WTC11 (cell line): Measurements from ENCODE around the gene AUP1. TPM values are rescaled to one million over a fixed set of nuclear protein-coding genes. Genes with fewer than 3 reads are reported as not detected.

Source experiments
- ATAC-seq: fragments of 200-7000 bp; cut with Tn5 transposase; 2 replicates; pipeline ENCODE4 v1.10.0; 2021; ENCODE audit warnings: mild to moderate bottlenecking, moderate library complexity
- CTCF ChIA-PET: fragments of 300-600 bp; sonication (Branson Sonifier 250); formaldehyde crosslinking; loops from one replicate; lab custom pipeline; 2021; ENCODE audit warnings: antibody characterized with exemption; lab: Charles Lee
- POLR2A ChIA-PET: fragments of 350-600 bp; sonication (Branson Sonifier 250); formaldehyde crosslinking; loops from one replicate; lab custom pipeline; 2021; ENCODE audit warnings: antibody characterized with exemption; lab: Charles Lee
- DNase-seq: peaks from one replicate; pipeline ENCODE4 v3.0.0; 2021; ENCODE audit warnings: low spot score
- H3K27ac Mint-ChIP-seq: 2 replicates; pipeline ENCODE4 v1.8.0; 2021; ENCODE audit warnings: mixed read lengths
- H3K27me3 Mint-ChIP-seq: 2 replicates; pipeline ENCODE4 v1.8.0; 2021; ENCODE audit warnings: low read depth, mild to moderate bottlenecking, moderate library complexity, mixed read lengths
- H3K36me3 Mint-ChIP-seq: 2 replicates; pipeline ENCODE4 v1.8.0; 2021; ENCODE audit warnings: mixed read lengths
- H3K4me1 Mint-ChIP-seq: 2 replicates; pipeline ENCODE4 v1.8.0; 2022; ENCODE audit warnings: mixed read lengths
- H3K4me3 Mint-ChIP-seq: 2 replicates; pipeline ENCODE4 v1.8.0; 2021; ENCODE audit warnings: mild to moderate bottlenecking, moderate library complexity, mixed read lengths
- H3K9me3 Mint-ChIP-seq: 2 replicates; pipeline ENCODE4 v1.8.0; 2021; ENCODE audit warnings: mixed read lengths
- CBFB ChIP-seq: sonication (generic); formaldehyde crosslinking; IDR thresholded peaks from 2 replicates; pipeline ENCODE4 v1.8.1; 2022; ENCODE audit warnings: mild to moderate bottlenecking, low read depth, missing genetic modification reagents
- CREM ChIP-seq: sonication (generic); formaldehyde crosslinking; IDR thresholded peaks from 2 replicates; pipeline ENCODE4 v1.8.1; 2022; ENCODE audit warnings: mild to moderate bottlenecking, missing genetic modification reagents, moderate library complexity
- ETV6 ChIP-seq: sonication (generic); formaldehyde crosslinking; IDR thresholded peaks from 2 replicates; pipeline ENCODE4 v1.8.1; 2022; ENCODE audit warnings: mild to moderate bottlenecking, missing genetic modification reagents
- FOXK1 ChIP-seq: sonication (generic); formaldehyde crosslinking; IDR thresholded peaks from 2 replicates; pipeline ENCODE4 v1.8.0; 2022; ENCODE audit warnings: mild to moderate bottlenecking, moderate library complexity, missing genetic modification reagents
- FOXP1 ChIP-seq: sonication (generic); formaldehyde crosslinking; IDR thresholded peaks from 2 replicates; pipeline ENCODE4 v1.8.0; 2022; ENCODE audit warnings: missing genetic modification reagents, mild to moderate bottlenecking, moderate library complexity, borderline replicate concordance
- GABPB1 ChIP-seq: sonication (generic); formaldehyde crosslinking; IDR thresholded peaks from 2 replicates; pipeline ENCODE4 v1.8.1; 2023; ENCODE audit warnings: mild to moderate bottlenecking, missing genetic modification reagents
- HMGA2 ChIP-seq: fragments of 250-450 bp; sonication (Bioruptor Pico); IDR thresholded peaks from 2 replicates; pipeline ENCODE4 v1.4.0; 2021; ENCODE audit warnings: mild to moderate bottlenecking, moderate library complexity
- KAT7 ChIP-seq: sonication (generic); formaldehyde crosslinking; IDR thresholded peaks from 2 replicates; pipeline ENCODE4 v1.8.1; 2023; ENCODE audit warnings: missing genetic modification reagents, mild to moderate bottlenecking, borderline replicate concordance
- NFATC4 ChIP-seq: fragments of 250-450 bp; sonication (Bioruptor Pico); IDR thresholded peaks from 2 replicates; pipeline ENCODE4 v1.9.0; 2021; ENCODE audit warnings: mild to moderate bottlenecking
- NFYB ChIP-seq: sonication (generic); formaldehyde crosslinking; conservative IDR thresholded peaks from 2 replicates; pipeline ENCODE4 v1.8.0; 2022; ENCODE audit warnings: low read depth, missing genetic modification reagents
- NR1H2 ChIP-seq: sonication (generic); formaldehyde crosslinking; IDR thresholded peaks from 2 replicates; pipeline ENCODE4 v1.9.0; 2021; ENCODE audit warnings: mild to moderate bottlenecking, moderate library complexity, missing genetic modification reagents
- SMAD3 ChIP-seq: sonication (generic); formaldehyde crosslinking; IDR thresholded peaks from 2 replicates; pipeline ENCODE4 v1.8.0; 2022; ENCODE audit warnings: missing genetic modification reagents, mild to moderate bottlenecking, borderline replicate concordance
- SP1 ChIP-seq: sonication (generic); formaldehyde crosslinking; conservative IDR thresholded peaks from 2 replicates; pipeline ENCODE4 v1.8.1; 2022; ENCODE audit warnings: missing genetic modification reagents
- TEAD1 ChIP-seq: sonication (generic); formaldehyde crosslinking; IDR thresholded peaks from 2 replicates; pipeline ENCODE4 v1.8.0; 2022; ENCODE audit warnings: mild to moderate bottlenecking, missing genetic modification reagents
- ZNF138 ChIP-seq: sonication (generic); formaldehyde crosslinking; conservative IDR thresholded peaks from 2 replicates; pipeline ENCODE4 v1.8.1; 2022; ENCODE audit warnings: mild to moderate bottlenecking, moderate library complexity, missing genetic modification reagents
- ZNF232 ChIP-seq: sonication (generic); formaldehyde crosslinking; IDR thresholded peaks from 2 replicates; pipeline ENCODE4 v1.8.0; 2022; ENCODE audit warnings: mild to moderate bottlenecking, missing genetic modification reagents
- ZNF396 ChIP-seq: fragments of 250-450 bp; sonication (Bioruptor Pico); IDR thresholded peaks from 2 replicates; pipeline ENCODE4 v1.8.0; 2021; ENCODE audit warnings: mild to moderate bottlenecking, moderate library complexity, borderline replicate concordance
- total RNA-seq: library from RNA; stranded (reverse); gene quantifications from 3 replicates; pipeline ENCODE4 v1.2.3, GENCODE V29; 2021
- TF ChIP-seq, protein P1 (sequence below): sonication (generic); formaldehyde crosslinking; IDR thresholded peaks from 2 replicates; pipeline ENCODE4 v1.8.0; 2023; ENCODE audit warnings: mild to moderate bottlenecking, missing genetic modification reagents
- TF ChIP-seq, protein P2 (sequence below): sonication (generic); formaldehyde crosslinking; IDR thresholded peaks from 2 replicates; pipeline ENCODE4 v1.8.1; 2022; ENCODE audit warnings: low read depth, missing genetic modification reagents, borderline replicate concordance
- TF ChIP-seq, protein P3 (sequence below): sonication (generic); formaldehyde crosslinking; IDR thresholded peaks from 2 replicates; pipeline ENCODE4 v1.8.0; 2023; ENCODE audit warnings: missing genetic modification reagents
- TF ChIP-seq, protein P4 (sequence below): sonication (generic); formaldehyde crosslinking; IDR thresholded peaks from 2 replicates; pipeline ENCODE4 v1.8.1; 2023; ENCODE audit warnings: mild to moderate bottlenecking, missing genetic modification reagents, borderline replicate concordance
- TF ChIP-seq, protein P5 (sequence below): sonication (generic); formaldehyde crosslinking; IDR thresholded peaks from 2 replicates; pipeline ENCODE4 v1.8.0; 2022; ENCODE audit warnings: mild to moderate bottlenecking, missing genetic modification reagents
- TF ChIP-seq, protein P6 (sequence below): sonication (generic); formaldehyde crosslinking; IDR thresholded peaks from 2 replicates; pipeline ENCODE4 v1.8.0; 2022; ENCODE audit warnings: mild to moderate bottlenecking, missing genetic modification reagents
- TF ChIP-seq, protein P7 (sequence below): sonication (generic); formaldehyde crosslinking; IDR thresholded peaks from 2 replicates; pipeline ENCODE4 v1.8.1; 2023; ENCODE audit warnings: mild to moderate bottlenecking, missing genetic modification reagents, moderate library complexity

The AUP1 gene
- total RNA-seq, 1 experiment from 2014 or later = 84.9 TPM

DNA sequence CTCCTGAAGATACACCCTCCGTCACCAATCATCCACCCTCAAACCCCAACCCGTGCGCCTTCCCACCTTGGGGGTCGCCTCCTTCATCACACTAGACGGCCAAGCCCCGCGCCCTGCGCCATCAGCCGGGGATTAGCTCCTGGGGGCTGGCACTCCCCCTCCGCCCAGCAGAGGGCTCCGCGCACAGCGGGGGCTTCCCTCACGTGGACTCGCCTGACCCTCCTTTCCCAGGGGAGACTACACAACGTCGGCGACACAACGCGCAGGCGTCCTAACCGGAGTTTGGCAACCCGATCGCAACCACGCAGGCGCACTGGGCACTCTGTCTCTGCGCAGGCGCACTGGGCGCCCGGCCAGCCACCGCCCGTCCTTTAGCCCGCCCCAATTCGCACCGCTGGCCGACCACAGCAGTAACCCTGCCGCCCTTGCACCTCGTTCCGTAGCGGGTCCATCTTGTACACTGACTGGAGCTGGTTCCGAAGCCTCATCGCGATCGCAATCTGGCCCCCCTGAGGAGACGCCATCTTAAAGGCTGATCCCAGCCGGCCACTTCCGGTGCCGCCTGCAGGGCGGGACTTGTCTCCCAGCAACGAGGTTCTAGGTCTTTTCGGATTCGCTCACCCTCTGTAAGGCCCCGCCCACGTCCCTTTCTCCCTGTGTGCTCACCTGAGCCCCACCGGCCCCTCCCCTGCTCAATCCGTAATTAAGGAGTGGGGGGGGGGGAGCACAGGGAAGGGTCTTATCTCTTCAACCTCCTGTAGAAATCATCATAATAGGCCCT, 22.2 kb downstream of the AUP1 start, which contains the start of gene PCGF1:
TSS of gene PCGF1 (minus strand) at position 551 of the 781 bp plus-strand sequence. CDS start at position 524, 27 bp downstream.
- peak; percentile 86 for ATAC-seq
- H3K4me1 Mint-ChIP-seq = peaks cover 29% of the 10 kb centered on the region
- CTCF ChIA-PET = interaction anchor here (1.1 to 3.0 kb wide), 6 partner anchors 8 to 80 kb away, joined by 3 to 13 read pairs (median 6); partner anchors contain the start of genes CCDC142, HTRA2 and TTC31
- DNase-seq = peak; percentile 99
- POLR2A ChIA-PET = interaction anchor here (0.6 to 1.1 kb wide), 4 partner anchors 9 to 49 kb away, joined by 3 to 8 read pairs (median 3); partner anchors contain the start of genes LOXL3 and WBP1
- peak within 1 kb of the TSS; percentile 100 for H3K27ac Mint-ChIP-seq
- peak within 1 kb of the TSS; percentile 99 for H3K4me3 Mint-ChIP-seq
- peaks cover 92% of the 10 kb centered on the region for H3K27me3 Mint-ChIP-seq
- H3K36me3 Mint-ChIP-seq = peaks cover 22% of the 10 kb centered on the region
- no peaks in the 10 kb centered on the region for H3K9me3 Mint-ChIP-seq
- TF ChIP-seq KAT7 (CRISPR knock-in tag) (peak; percentile 63; the same call in 1 of the 2 replicates), FOXK1 (CRISPR knock-in tag) (peak; percentile 87; the same call in 1 of the 2 replicates), TEAD1 (peak; percentile 87), NFYB (CRISPR knock-in tag) (0 out of 2 replicates have a peak, but pooled peaks have one; percentile 16), HMGA2 (no peak), FOXP1 (CRISPR knock-in tag) (peak; percentile 75; the same call in 1 of the 2 replicates), SMAD3 (CRISPR knock-in tag) (0 out of 2 replicates have a peak, but pooled peaks have one; percentile 51), ETV6 (CRISPR knock-in tag) (peak; percentile 62; the same call in 1 of the 2 replicates), CBFB (CRISPR knock-in tag) (0 out of 2 replicates have a peak, but pooled peaks have one; percentile 68), NR1H2 (CRISPR knock-in tag) (no peak), ZNF232 (CRISPR knock-in tag) (peak; percentile 51; the same call in 1 of the 2 replicates), GABPB1 (CRISPR knock-in tag) (peak; percentile 82), NFATC4 (CRISPR knock-in tag) (no peak), SP1 (peak; percentile 66), ZNF138 (CRISPR knock-in tag) (no peak), ZNF396 (CRISPR knock-in tag) (no peak), CREM (CRISPR knock-in tag) (peak; percentile 26; the same call in 1 of the 2 replicates)
- TF ChIP-seq, protein P1, sequence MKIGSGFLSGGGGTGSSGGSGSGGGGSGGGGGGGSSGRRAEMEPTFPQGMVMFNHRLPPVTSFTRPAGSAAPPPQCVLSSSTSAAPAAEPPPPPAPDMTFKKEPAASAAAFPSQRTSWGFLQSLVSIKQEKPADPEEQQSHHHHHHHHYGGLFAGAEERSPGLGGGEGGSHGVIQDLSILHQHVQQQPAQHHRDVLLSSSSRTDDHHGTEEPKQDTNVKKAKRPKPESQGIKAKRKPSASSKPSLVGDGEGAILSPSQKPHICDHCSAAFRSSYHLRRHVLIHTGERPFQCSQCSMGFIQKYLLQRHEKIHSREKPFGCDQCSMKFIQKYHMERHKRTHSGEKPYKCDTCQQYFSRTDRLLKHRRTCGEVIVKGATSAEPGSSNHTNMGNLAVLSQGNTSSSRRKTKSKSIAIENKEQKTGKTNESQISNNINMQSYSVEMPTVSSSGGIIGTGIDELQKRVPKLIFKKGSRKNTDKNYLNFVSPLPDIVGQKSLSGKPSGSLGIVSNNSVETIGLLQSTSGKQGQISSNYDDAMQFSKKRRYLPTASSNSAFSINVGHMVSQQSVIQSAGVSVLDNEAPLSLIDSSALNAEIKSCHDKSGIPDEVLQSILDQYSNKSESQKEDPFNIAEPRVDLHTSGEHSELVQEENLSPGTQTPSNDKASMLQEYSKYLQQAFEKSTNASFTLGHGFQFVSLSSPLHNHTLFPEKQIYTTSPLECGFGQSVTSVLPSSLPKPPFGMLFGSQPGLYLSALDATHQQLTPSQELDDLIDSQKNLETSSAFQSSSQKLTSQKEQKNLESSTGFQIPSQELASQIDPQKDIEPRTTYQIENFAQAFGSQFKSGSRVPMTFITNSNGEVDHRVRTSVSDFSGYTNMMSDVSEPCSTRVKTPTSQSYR (CRISPR knock-in tag) = 0 out of 2 replicates have a peak, but pooled peaks have one; percentile 30
- TF ChIP-seq, protein P2, sequence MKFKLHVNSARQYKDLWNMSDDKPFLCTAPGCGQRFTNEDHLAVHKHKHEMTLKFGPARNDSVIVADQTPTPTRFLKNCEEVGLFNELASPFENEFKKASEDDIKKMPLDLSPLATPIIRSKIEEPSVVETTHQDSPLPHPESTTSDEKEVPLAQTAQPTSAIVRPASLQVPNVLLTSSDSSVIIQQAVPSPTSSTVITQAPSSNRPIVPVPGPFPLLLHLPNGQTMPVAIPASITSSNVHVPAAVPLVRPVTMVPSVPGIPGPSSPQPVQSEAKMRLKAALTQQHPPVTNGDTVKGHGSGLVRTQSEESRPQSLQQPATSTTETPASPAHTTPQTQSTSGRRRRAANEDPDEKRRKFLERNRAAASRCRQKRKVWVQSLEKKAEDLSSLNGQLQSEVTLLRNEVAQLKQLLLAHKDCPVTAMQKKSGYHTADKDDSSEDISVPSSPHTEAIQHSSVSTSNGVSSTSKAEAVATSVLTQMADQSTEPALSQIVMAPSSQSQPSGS = no peak
- TF ChIP-seq, protein P3, sequence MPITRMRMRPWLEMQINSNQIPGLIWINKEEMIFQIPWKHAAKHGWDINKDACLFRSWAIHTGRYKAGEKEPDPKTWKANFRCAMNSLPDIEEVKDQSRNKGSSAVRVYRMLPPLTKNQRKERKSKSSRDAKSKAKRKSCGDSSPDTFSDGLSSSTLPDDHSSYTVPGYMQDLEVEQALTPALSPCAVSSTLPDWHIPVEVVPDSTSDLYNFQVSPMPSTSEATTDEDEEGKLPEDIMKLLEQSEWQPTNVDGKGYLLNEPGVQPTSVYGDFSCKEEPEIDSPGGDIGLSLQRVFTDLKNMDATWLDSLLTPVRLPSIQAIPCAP = no peak
- TF ChIP-seq, protein P4, sequence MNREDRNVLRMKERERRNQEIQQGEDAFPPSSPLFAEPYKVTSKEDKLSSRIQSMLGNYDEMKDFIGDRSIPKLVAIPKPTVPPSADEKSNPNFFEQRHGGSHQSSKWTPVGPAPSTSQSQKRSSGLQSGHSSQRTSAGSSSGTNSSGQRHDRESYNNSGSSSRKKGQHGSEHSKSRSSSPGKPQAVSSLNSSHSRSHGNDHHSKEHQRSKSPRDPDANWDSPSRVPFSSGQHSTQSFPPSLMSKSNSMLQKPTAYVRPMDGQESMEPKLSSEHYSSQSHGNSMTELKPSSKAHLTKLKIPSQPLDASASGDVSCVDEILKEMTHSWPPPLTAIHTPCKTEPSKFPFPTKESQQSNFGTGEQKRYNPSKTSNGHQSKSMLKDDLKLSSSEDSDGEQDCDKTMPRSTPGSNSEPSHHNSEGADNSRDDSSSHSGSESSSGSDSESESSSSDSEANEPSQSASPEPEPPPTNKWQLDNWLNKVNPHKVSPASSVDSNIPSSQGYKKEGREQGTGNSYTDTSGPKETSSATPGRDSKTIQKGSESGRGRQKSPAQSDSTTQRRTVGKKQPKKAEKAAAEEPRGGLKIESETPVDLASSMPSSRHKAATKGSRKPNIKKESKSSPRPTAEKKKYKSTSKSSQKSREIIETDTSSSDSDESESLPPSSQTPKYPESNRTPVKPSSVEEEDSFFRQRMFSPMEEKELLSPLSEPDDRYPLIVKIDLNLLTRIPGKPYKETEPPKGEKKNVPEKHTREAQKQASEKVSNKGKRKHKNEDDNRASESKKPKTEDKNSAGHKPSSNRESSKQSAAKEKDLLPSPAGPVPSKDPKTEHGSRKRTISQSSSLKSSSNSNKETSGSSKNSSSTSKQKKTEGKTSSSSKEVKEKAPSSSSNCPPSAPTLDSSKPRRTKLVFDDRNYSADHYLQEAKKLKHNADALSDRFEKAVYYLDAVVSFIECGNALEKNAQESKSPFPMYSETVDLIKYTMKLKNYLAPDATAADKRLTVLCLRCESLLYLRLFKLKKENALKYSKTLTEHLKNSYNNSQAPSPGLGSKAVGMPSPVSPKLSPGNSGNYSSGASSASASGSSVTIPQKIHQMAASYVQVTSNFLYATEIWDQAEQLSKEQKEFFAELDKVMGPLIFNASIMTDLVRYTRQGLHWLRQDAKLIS = no peak
- TF ChIP-seq, protein P5, sequence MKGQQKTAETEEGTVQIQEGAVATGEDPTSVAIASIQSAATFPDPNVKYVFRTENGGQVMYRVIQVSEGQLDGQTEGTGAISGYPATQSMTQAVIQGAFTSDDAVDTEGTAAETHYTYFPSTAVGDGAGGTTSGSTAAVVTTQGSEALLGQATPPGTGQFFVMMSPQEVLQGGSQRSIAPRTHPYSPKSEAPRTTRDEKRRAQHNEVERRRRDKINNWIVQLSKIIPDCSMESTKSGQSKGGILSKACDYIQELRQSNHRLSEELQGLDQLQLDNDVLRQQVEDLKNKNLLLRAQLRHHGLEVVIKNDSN = peak; percentile 93
- TF ChIP-seq, protein P6, sequence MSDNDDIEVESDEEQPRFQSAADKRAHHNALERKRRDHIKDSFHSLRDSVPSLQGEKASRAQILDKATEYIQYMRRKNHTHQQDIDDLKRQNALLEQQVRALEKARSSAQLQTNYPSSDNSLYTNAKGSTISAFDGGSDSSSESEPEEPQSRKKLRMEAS (CRISPR knock-in tag) = peak; percentile 89
- TF ChIP-seq, protein P7, sequence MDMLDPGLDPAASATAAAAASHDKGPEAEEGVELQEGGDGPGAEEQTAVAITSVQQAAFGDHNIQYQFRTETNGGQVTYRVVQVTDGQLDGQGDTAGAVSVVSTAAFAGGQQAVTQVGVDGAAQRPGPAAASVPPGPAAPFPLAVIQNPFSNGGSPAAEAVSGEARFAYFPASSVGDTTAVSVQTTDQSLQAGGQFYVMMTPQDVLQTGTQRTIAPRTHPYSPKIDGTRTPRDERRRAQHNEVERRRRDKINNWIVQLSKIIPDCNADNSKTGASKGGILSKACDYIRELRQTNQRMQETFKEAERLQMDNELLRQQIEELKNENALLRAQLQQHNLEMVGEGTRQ (CRISPR knock-in tag) = peak; percentile 91
